ENCODE data around the gene CENPX. TPM values are rescaled to one million over a fixed set of nuclear protein-coding genes. Genes with fewer than 3 reads are reported as not detected.

The CENPX gene
- total and polyA plus RNA-seq, 2 of the 13 experiments (the other 11 are each of a cell fraction or from before 2014, with no cell fraction given): 92.7 to 170 TPM

DNA sequence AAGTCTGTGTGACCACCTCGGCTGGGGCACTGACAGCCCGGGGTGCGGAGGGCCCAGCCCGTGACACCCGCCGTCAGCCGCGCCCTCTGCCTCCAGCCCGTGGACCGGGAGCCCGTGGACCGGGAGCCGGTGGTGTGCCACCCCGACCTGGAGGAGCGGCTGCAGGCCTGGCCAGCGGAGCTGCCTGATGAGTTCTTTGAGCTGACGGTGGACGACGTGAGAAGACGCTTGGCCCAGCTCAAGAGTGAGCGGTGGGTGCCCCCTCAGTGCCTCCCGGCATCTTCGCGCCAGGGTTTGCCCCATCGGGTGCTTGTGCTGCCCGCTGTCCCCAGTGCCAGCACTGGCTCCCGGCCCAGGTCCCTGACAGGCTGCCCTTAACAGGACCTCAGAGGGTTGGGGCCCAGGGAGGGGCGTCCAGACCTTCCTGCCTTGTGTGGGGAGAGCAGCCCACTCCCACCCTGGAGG is 13.7 kb downstream of the CENPX start (continued):
- TF ChIP-seq, protein P1, sequence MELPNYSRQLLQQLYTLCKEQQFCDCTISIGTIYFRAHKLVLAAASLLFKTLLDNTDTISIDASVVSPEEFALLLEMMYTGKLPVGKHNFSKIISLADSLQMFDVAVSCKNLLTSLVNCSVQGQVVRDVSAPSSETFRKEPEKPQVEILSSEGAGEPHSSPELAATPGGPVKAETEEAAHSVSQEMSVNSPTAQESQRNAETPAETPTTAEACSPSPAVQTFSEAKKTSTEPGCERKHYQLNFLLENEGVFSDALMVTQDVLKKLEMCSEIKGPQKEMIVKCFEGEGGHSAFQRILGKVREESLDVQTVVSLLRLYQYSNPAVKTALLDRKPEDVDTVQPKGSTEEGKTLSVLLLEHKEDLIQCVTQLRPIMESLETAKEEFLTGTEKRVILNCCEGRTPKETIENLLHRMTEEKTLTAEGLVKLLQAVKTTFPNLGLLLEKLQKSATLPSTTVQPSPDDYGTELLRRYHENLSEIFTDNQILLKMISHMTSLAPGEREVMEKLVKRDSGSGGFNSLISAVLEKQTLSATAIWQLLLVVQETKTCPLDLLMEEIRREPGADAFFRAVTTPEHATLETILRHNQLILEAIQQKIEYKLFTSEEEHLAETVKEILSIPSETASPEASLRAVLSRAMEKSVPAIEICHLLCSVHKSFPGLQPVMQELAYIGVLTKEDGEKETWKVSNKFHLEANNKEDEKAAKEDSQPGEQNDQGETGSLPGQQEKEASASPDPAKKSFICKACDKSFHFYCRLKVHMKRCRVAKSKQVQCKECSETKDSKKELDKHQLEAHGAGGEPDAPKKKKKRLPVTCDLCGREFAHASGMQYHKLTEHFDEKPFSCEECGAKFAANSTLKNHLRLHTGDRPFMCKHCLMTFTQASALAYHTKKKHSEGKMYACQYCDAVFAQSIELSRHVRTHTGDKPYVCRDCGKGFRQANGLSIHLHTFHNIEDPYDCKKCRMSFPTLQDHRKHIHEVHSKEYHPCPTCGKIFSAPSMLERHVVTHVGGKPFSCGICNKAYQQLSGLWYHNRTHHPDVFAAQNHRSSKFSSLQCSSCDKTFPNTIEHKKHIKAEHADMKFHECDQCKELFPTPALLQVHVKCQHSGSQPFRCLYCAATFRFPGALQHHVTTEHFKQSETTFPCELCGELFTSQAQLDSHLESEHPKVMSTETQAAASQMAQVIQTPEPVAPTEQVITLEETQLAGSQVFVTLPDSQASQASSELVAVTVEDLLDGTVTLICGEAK (IDR thresholded peaks at IDR 0.05): no peak
- TF ChIP-seq, protein P1 (CRISPR knock-in tag; IDR thresholded peaks at IDR 0.05): no peak
- TF ChIP-seq, protein P2, sequence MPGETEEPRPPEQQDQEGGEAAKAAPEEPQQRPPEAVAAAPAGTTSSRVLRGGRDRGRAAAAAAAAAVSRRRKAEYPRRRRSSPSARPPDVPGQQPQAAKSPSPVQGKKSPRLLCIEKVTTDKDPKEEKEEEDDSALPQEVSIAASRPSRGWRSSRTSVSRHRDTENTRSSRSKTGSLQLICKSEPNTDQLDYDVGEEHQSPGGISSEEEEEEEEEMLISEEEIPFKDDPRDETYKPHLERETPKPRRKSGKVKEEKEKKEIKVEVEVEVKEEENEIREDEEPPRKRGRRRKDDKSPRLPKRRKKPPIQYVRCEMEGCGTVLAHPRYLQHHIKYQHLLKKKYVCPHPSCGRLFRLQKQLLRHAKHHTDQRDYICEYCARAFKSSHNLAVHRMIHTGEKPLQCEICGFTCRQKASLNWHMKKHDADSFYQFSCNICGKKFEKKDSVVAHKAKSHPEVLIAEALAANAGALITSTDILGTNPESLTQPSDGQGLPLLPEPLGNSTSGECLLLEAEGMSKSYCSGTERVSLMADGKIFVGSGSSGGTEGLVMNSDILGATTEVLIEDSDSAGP (CRISPR knock-in tag; IDR thresholded peaks at IDR 0.05; ENCODE audit: borderline replicate concordance): 0 out of 2 replicates have a peak, but pooled peaks have one; percentile 12
- TF ChIP-seq, protein P3, sequence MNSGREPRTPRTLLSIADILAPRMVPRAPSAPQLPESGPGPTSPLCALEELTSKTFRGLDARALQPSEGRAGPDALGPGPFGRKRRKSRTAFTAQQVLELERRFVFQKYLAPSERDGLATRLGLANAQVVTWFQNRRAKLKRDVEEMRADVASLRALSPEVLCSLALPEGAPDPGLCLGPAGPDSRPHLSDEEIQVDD (CRISPR knock-in tag; IDR thresholded peaks at IDR 0.05; ENCODE audit: borderline replicate concordance): no peak
- TF ChIP-seq ZNF564 (CRISPR knock-in tag; IDR thresholded peaks at IDR 0.05): no peak
- TF ChIP-seq IKZF4 (CRISPR knock-in tag; IDR thresholded peaks at IDR 0.05; ENCODE audit: borderline replicate concordance, low read depth, not compliant biosample characterization): no peak
- TF ChIP-seq SIX4 (CRISPR knock-in tag; IDR thresholded peaks at IDR 0.05): no peak

Measured in HepG2 (cell line).